ENCODE results near the gene PIGT.

PIGT gene

GRCh38 chr20:45449528-45449927, 33.6 kb downstream of the PIGT start:
- H3K4me3 ChIP-seq (ENCODE audit: low read depth, low read length) = no peak overlapping the region
- no peak for TF ChIP-seq CTCF (conservative IDR thresholded peaks at IDR 0.05; ENCODE audit: low read depth, low read length)
- no peak for DNase-seq (ENCODE audit: low read depth)

GRCh38 chr20:45450097-45450818, 34.3 kb downstream of the PIGT start:
- no peak overlapping the region for H3K4me3 ChIP-seq (ENCODE audit: low read depth, low read length)
- TF ChIP-seq CTCF (conservative IDR thresholded peaks at IDR 0.05; ENCODE audit: low read depth, low read length) = peak; percentile 70
- DNase-seq (ENCODE audit: low read depth) = peak; percentile 73

- no peak overlapping the region for H3K4me3 ChIP-seq (ENCODE audit: low read depth, low read length)
- no peak for DNase-seq (ENCODE audit: low read depth)
Observed at GRCh38 chr20:45452238-45452637, 36.3 kb downstream of the PIGT start.

GRCh38 chr20:45452772-45453691, 37.1 kb downstream of the PIGT start:
- no peak for TF ChIP-seq CTCF (conservative IDR thresholded peaks at IDR 0.05; ENCODE audit: low read depth, low read length)
- H3K4me3 ChIP-seq (ENCODE audit: low read depth, low read length) = no peak overlapping the region
- DNase-seq (ENCODE audit: low read depth) = no peak

More at GRCh38 chr20:45452238-45452637, 36.3 kb downstream of the PIGT start:
- no peak for TF ChIP-seq CTCF (conservative IDR thresholded peaks at IDR 0.05; ENCODE audit: low read depth, low read length)

- peak; percentile 38 for TF ChIP-seq CTCF (conservative IDR thresholded peaks at IDR 0.05; ENCODE audit: low read depth, low read length)
- DNase-seq (ENCODE audit: low read depth) = peak; percentile 33
- no peak overlapping the region for H3K4me3 ChIP-seq (ENCODE audit: low read depth, low read length)
Observed at GRCh38 chr20:45456632-45457031, 40.7 kb downstream of the PIGT start.

- H3K4me3 ChIP-seq (ENCODE audit: low read depth, low read length) = no peak overlapping the region
- peak; percentile 18 for DNase-seq (ENCODE audit: low read depth)
- peak; percentile 38 for TF ChIP-seq CTCF (conservative IDR thresholded peaks at IDR 0.05; ENCODE audit: low read depth, low read length)
Observed at GRCh38 chr20:45459606-45460005, 43.7 kb downstream of the PIGT start.

All from choroid plexus epithelial cell (primary cell).